ENCODE measurements around the gene LMO1.

GRCh38 chr11:8217136-8217535 is 46.5 kb downstream of the LMO1 start:
- no peak for TF ChIP-seq CTCF (IDR thresholded peaks at IDR 0.05; ENCODE audit: poor library complexity)
- TF ChIP-seq EZH2phosphoT487 (IDR thresholded peaks at IDR 0.05; ENCODE audit: low read depth, severe bottlenecking, unreplicated experiment), result no peak
